IMR-90 (cell line): ENCODE data around the gene OXNAD1. TPM values are rescaled to one million over a fixed set of nuclear protein-coding genes. Genes with fewer than 3 reads are reported as not detected.

ENCODE experiments used
- ATAC-seq: fragments of 200-7000 bp; cut with Tn5 transposase; 2 replicates; pipeline ENCODE4 v1.9.1; 2020; ENCODE audit warnings: low read depth, mild to moderate bottlenecking, moderate library complexity
- BruUV-seq: library from RNA; stranded (reverse); fragments of 400-500 nt; replicated peaks from 2 replicates; lab custom pipeline; 2021; lab: Mats Ljungman, UMichigan
- CTCF ChIA-PET: fragments of 300-600 bp; formaldehyde crosslinking; extraction: SDS; loops from one replicate; lab custom pipeline; 2021; ENCODE audit warnings: antibody characterized with exemption; lab: Yijun Ruan, JAX
- POLR2A ChIA-PET: fragments of 300-600 bp; sonication (Branson Sonifier 250); formaldehyde crosslinking; loops from one replicate; lab custom pipeline; 2022; ENCODE audit warnings: antibody characterized with exemption; ENCODE audit not compliant: unreplicated experiment; lab: Charles Lee
- DNase-seq: peaks from one replicate; pipeline ENCODE4 v3.0.0; 2013
- H2AFZ ChIP-seq: replicated peaks from 2 replicates; pipeline ENCODE3; 2013; ENCODE audit warnings: low read length, mild to moderate bottlenecking; ENCODE audit not compliant: poor library complexity
- H2AK5ac ChIP-seq: 2 replicates; pipeline ENCODE4 v1.6.1; 2013; ENCODE audit warnings: low read depth, low read length, inconsistent platforms
- H2AK9ac ChIP-seq: replicated peaks from 2 replicates; pipeline ENCODE3; 2013; ENCODE audit warnings: mild to moderate bottlenecking, low read depth, low read length, moderate library complexity; ENCODE audit not compliant: poor library complexity
- H2BK120ac ChIP-seq: 2 replicates; pipeline ENCODE4 v1.6.1; 2013; ENCODE audit warnings: low read depth, low read length, inconsistent platforms
- H2BK15ac ChIP-seq: 3 replicates; pipeline ENCODE4 v1.6.1; 2013; ENCODE audit warnings: low read depth, low read length, inconsistent platforms
- H2BK20ac ChIP-seq: 2 replicates; pipeline ENCODE4 v1.6.1; 2013; ENCODE audit warnings: low read depth, mild to moderate bottlenecking, inconsistent platforms, low read length, moderate library complexity
- H2BK5ac ChIP-seq: 2 replicates; pipeline ENCODE4 v1.6.1; 2013; ENCODE audit warnings: mild to moderate bottlenecking, low read depth, low read length, inconsistent platforms; ENCODE audit not compliant: poor library complexity, severe bottlenecking
- H3K14ac ChIP-seq: replicated peaks from 2 replicates; pipeline ENCODE4 v1.6.1; 2013; ENCODE audit warnings: low read depth, low read length, inconsistent platforms
- H3K18ac ChIP-seq: 2 replicates; pipeline ENCODE4 v1.6.1; 2013; ENCODE audit warnings: low read depth, low read length, control low read depth
- H3K23ac ChIP-seq: 2 replicates; pipeline ENCODE4 v1.6.1; 2013; ENCODE audit warnings: low read depth, low read length, inconsistent platforms
- H3K27ac ChIP-seq: 2 replicates; pipeline ENCODE4 v1.5.1; 2013; ENCODE audit warnings: mild to moderate bottlenecking, control low read depth, low read length; ENCODE audit not compliant: insufficient read depth
- H3K27me3 ChIP-seq: 2 replicates; pipeline ENCODE4 v1.6.1; 2013; ENCODE audit warnings: low read length; ENCODE audit not compliant: control insufficient read depth, insufficient read depth
- H3K36me3 ChIP-seq: 2 replicates; pipeline ENCODE4 v1.6.1; 2013; ENCODE audit warnings: low read length, mixed read lengths; ENCODE audit not compliant: control insufficient read depth, insufficient read depth
- H3K4ac ChIP-seq: 2 replicates; pipeline ENCODE4 v1.6.1; 2013; ENCODE audit warnings: low read depth, low read length, inconsistent platforms
- H3K4me1 ChIP-seq: 2 replicates; pipeline ENCODE4 v1.6.1; 2013; ENCODE audit warnings: low read length, mixed read lengths; ENCODE audit not compliant: control insufficient read depth, insufficient read depth
- H3K4me2 ChIP-seq: 2 replicates; pipeline ENCODE4 v1.6.1; 2013; ENCODE audit warnings: low read depth, mild to moderate bottlenecking, control low read depth, low read length, moderate library complexity
- H3K4me3 ChIP-seq: 2 replicates; pipeline ENCODE4 v1.5.1; 2013; ENCODE audit warnings: low read depth, mild to moderate bottlenecking, control low read depth, low read length, moderate library complexity; ENCODE audit not compliant: insufficient read depth
- H3K56ac ChIP-seq: 2 replicates; pipeline ENCODE4 v1.6.1; 2013; ENCODE audit warnings: low read length, inconsistent platforms; ENCODE audit not compliant: insufficient read depth; ENCODE audit errors: extremely low read depth
- H3K79me1 ChIP-seq, 2 experiments: 2 replicates each; pipeline ENCODE4 v1.6.1; 2013; ENCODE audit warnings: low read length in 2 of 2, inconsistent platforms in 1 of 2, low read depth in 1 of 2
- H3K9ac ChIP-seq: 2 replicates; pipeline ENCODE4 v1.6.1; 2013; ENCODE audit warnings: low read depth, low read length, control low read depth
- H3K9me1 ChIP-seq: 2 replicates; pipeline ENCODE4 v1.6.1; 2013; ENCODE audit warnings: low read length, inconsistent platforms; ENCODE audit not compliant: insufficient read depth
- H3K9me3 ChIP-seq: 2 replicates; pipeline ENCODE4 v1.6.1; 2013; ENCODE audit warnings: low read length; ENCODE audit not compliant: control insufficient read depth, insufficient read depth
- H4K20me1 ChIP-seq: 2 replicates; pipeline ENCODE4 v1.6.1; 2013; ENCODE audit warnings: low read length, inconsistent platforms; ENCODE audit not compliant: insufficient read depth
- H4K5ac ChIP-seq: 2 replicates; pipeline ENCODE4 v1.6.1; 2013; ENCODE audit warnings: mild to moderate bottlenecking, low read depth, low read length, control low read depth
- H4K8ac ChIP-seq, 2 experiments: 2 replicates each; pipeline ENCODE4 v1.6.1; 2013; ENCODE audit warnings: low read depth in 2 of 2, low read length in 2 of 2, control low read depth in 1 of 2, inconsistent platforms in 1 of 2
- H4K91ac ChIP-seq: 2 replicates; pipeline ENCODE4 v1.6.1; 2013; ENCODE audit warnings: low read depth, low read length, inconsistent platforms; ENCODE audit not compliant: insufficient read depth
- CEBPB ChIP-seq: IDR thresholded peaks from 2 replicates; pipeline ENCODE4 v1.6.1; 2012; ENCODE audit warnings: low read depth, low read length, improper control_type of control experiment
- CTCF ChIP-seq: conservative IDR thresholded peaks from 2 replicates; pipeline ENCODE4 v1.5.1; 2012; ENCODE audit warnings: mild to moderate bottlenecking, low read depth, low read length, improper control_type of control experiment
- ELK1 ChIP-seq: fragments of 150-350 bp; IDR thresholded peaks from 2 replicates; pipeline ENCODE4 v1.6.1; 2016; ENCODE audit warnings: low read depth, mild to moderate bottlenecking, low read length, moderate library complexity, borderline replicate concordance
- FOS ChIP-seq: fragments of 150-350 bp; IDR thresholded peaks from 2 replicates; pipeline ENCODE4 v1.6.1; 2016; ENCODE audit warnings: low read depth, low read length
- MAFK ChIP-seq: IDR thresholded peaks from 2 replicates; pipeline ENCODE4 v1.6.1; 2012; ENCODE audit warnings: low read depth, low read length, improper control_type of control experiment
- MAZ ChIP-seq: IDR thresholded peaks from 2 replicates; pipeline ENCODE4 v1.6.1; 2012; ENCODE audit warnings: low read depth, mild to moderate bottlenecking, low read length, improper control_type of control experiment, moderate library complexity, borderline replicate concordance
- MXI1 ChIP-seq: IDR thresholded peaks from 2 replicates; pipeline ENCODE4 v1.6.1; 2012; ENCODE audit warnings: low read depth, mild to moderate bottlenecking, low read length, moderate library complexity, borderline replicate concordance
- RCOR1 ChIP-seq: IDR thresholded peaks from 2 replicates; pipeline ENCODE4 v1.6.1; 2012; ENCODE audit warnings: mild to moderate bottlenecking, low read length, improper control_type of control experiment; ENCODE audit not compliant: insufficient replicate concordance
- RFX5 ChIP-seq: IDR thresholded peaks from 2 replicates; pipeline ENCODE4 v1.8.0; 2012; ENCODE audit warnings: low read depth, mild to moderate bottlenecking, low read length, moderate library complexity
- SMC3 ChIP-seq: fragments of 150-350 bp; IDR thresholded peaks from 2 replicates; pipeline ENCODE4 v1.6.1; 2016; ENCODE audit warnings: low read depth, mild to moderate bottlenecking, antibody characterized with exemption, low read length, moderate library complexity
- USF2 ChIP-seq: fragments of 150-350 bp; IDR thresholded peaks from 2 replicates; pipeline ENCODE4 v1.6.1; 2017; ENCODE audit warnings: mild to moderate bottlenecking, antibody characterized with exemption, low read length, low read depth
- WGBS, 2 experiments: methylation state at CpG; one replicate each; pipeline versions ENCODE4 v1.1.5 to v1.1.7; 2013; ENCODE audit warnings: missing lambda C conversion rate in 2 of 2; ENCODE audit not compliant: insufficient read length in 1 of 2; ENCODE audit errors: extremely low coverage in 2 of 2; 5-methylcytosine and 5-hydroxymethylcytosine counted together
- dilution Hi-C: fragments of 300-500 bp; cut with HindIII; formaldehyde crosslinking; loops from one replicate; pipeline ENCODE4 v1.14.3; 2018; ENCODE audit warnings: low sequenced_read_pairs; ENCODE audit not compliant: unreplicated experiment
- in situ Hi-C: fragments of 300-500 bp; cut with MboI; formaldehyde crosslinking; loops from 3 replicates; pipeline ENCODE4 v1.14.3; 2019; ENCODE audit warnings: low sequenced_read_pairs, inconsistent platforms, mixed read lengths
- intact Hi-C: fragments of 100-400 bp; cut with micrococcal nuclease; formaldehyde crosslinking; loops from 2 replicates; pipeline ENCODE4 v1.10.0; 2022
- polyA plus RNA-seq, 3 experiments: library from polyadenylated mRNA; depleted of rRNA; stranded (reverse); fragments of >200 nt; gene quantifications; 2 replicates each; pipeline ENCODE4 v1.2.3, GENCODE V29; 2012; ENCODE audit warnings: low replicate concordance in 1 of 3
- total RNA-seq: library from RNA; depleted of rRNA; stranded (reverse); fragments of >200 nt; gene quantifications from 2 replicates; pipeline ENCODE4 v1.2.3, GENCODE V29; 2012

Gene OXNAD1
- total and polyA plus RNA-seq, 2 of the 4 experiments (the other 2 are of a cell fraction), result 6.2 to 11.3 TPM

GRCh38 chr3:16299746-16300145, 34.7 kb downstream of the OXNAD1 start:
- BruUV-seq, result no TSS peak
- Histone ChIP-seq H3K4me1 (peaks cover 2% of the 10 kb centered on the region; the same call in 1 of the 2 replicates), H2AFZ (no peak overlapping the region), H3K4ac (no peak overlapping the region), H2AK5ac (no peak overlapping the region), H2AK9ac (no peak overlapping the region), H3K9ac (no peak overlapping the region), H3K18ac (no peak overlapping the region), H2BK15ac (no peak overlapping the region), H3K79me1 (no peaks in the 10 kb centered on the region), H3K4me3 (no peak overlapping the region), H4K91ac (no peak overlapping the region), H4K20me1 (no peaks in the 10 kb centered on the region), H3K56ac (no peak overlapping the region), H4K5ac (no peak overlapping the region), H3K27me3 (no peaks in the 10 kb centered on the region), H2BK5ac (no peak overlapping the region), H2BK120ac (no peak overlapping the region), H3K14ac (no peak overlapping the region), H3K23ac (no peak overlapping the region), H3K27ac (no peak overlapping the region), H3K4me2 (no peak overlapping the region), H3K9me1 (no peaks in the 10 kb centered on the region; the same call in 1 of the 2 replicates), H3K36me3 (peaks cover 6% of the 10 kb centered on the region; the same call in 1 of the 2 replicates), H3K9me3 (no peaks in the 10 kb centered on the region), H4K8ac (no peak overlapping the region), H2BK20ac (no peak overlapping the region)
- intact Hi-C loops, result no loop called here
- in situ Hi-C loops, result loop anchor here (25.0 kb wide), 3 partner anchors 588 to 938 kb away; partner anchors contain the start of gene PLCL2
- ChIA-PET POLR2A (no interaction called here), CTCF (interaction anchor here (0.6 kb wide), 1 partner anchor 116 kb away, joined by 3 read pairs; no protein-coding TSS in a partner anchor)
- TF ChIP-seq RFX5 (no peak), RCOR1 (no peak), USF2 (no peak), CEBPB (no peak), SMC3 (no peak), ELK1 (no peak), CTCF (no peak), MAZ (no peak), FOS (no peak), MAFK (no peak), MXI1 (no peak)
- ATAC-seq (no peak), DNase-seq (no peak)
- WGBS, 2 experiments, result no CpG with 5 or more reads among the region's 3 CpGs
- dilution Hi-C loops, result loop anchor here (25.0 kb wide), 1 partner anchor 238 kb away; no protein-coding TSS in a partner anchor
